K562 (cell line): ENCODE data around the gene MFSD12. TPM values are rescaled to one million over a fixed set of nuclear protein-coding genes. Genes with fewer than 3 reads are reported as not detected.

Experiments used
- ATF1 ChIP-seq, 2 experiments: fragments of 450-650 bp in 1 of 2; IDR thresholded peaks; 2 replicates each; pipeline ENCODE4 v1.6.1; 2016; ENCODE audit warnings: missing compliant biosample characterization in 1 of 2, missing genetic modification characterization in 1 of 2
- BCL6 ChIP-seq: fragments of 250-450 bp; sonication (Bioruptor Pico); IDR thresholded peaks from 2 replicates; pipeline ENCODE4 v1.4.0; 2020
- FOXK1 ChIP-seq: sonication (generic); formaldehyde crosslinking; IDR thresholded peaks from 2 replicates; pipeline ENCODE4 v1.8.0; 2022; ENCODE audit warnings: missing genetic modification reagents, mild to moderate bottlenecking, borderline replicate concordance
- GTF2B ChIP-seq: IDR thresholded peaks from 2 replicates; pipeline ENCODE4 v1.6.1; 2011; ENCODE audit not compliant: insufficient read length; ENCODE audit errors: extremely low read depth
- HOMEZ ChIP-seq: fragments of 250-450 bp; sonication (Bioruptor Pico); IDR thresholded peaks from 2 replicates; pipeline ENCODE4 v1.4.0; 2020; ENCODE audit warnings: mild to moderate bottlenecking, moderate library complexity
- IRF1 ChIP-seq: sonication (generic); formaldehyde crosslinking; IDR thresholded peaks from 2 replicates; pipeline ENCODE4 v1.8.0; 2022; ENCODE audit warnings: missing genetic modification reagents, mild to moderate bottlenecking, borderline replicate concordance
- IRF2 ChIP-seq: sonication (generic); formaldehyde crosslinking; IDR thresholded peaks from 2 replicates; pipeline ENCODE4 v1.8.1; 2022; ENCODE audit warnings: mild to moderate bottlenecking, missing genetic modification reagents
- MCM7 ChIP-seq, 2 experiments: fragments of 450-650 bp; IDR thresholded peaks; 2 replicates each; pipeline ENCODE4 v1.6.1; 2016 to 2018
- NR4A1 ChIP-seq, 2 experiments: fragments of 250-450 bp in 1 of 2; fragments of 450-650 bp in 1 of 2; sonication (Bioruptor Pico) in 1 of 2; IDR thresholded peaks; 2 replicates each; pipeline versions ENCODE4 v1.4.0 to v1.6.1; 2016 to 2020; ENCODE audit warnings: mild to moderate bottlenecking in 2 of 2, missing compliant biosample characterization in 1 of 2, missing genetic modification characterization in 1 of 2, moderate library complexity in 1 of 2
- RBFOX2 ChIP-seq: fragments of 200-400 bp; formaldehyde crosslinking; IDR thresholded peaks from 2 replicates; pipeline ENCODE4 v1.6.1; 2017; ENCODE audit warnings: low read depth, mild to moderate bottlenecking, low read length, moderate library complexity
- RNF219 ChIP-seq: fragments of 250-450 bp; sonication (Bioruptor Pico); IDR thresholded peaks from 2 replicates; pipeline ENCODE4 v1.5.0; 2022; ENCODE audit warnings: mild to moderate bottlenecking
- SRSF1 ChIP-seq: fragments of 200-400 bp; formaldehyde crosslinking; IDR thresholded peaks from 2 replicates; pipeline ENCODE4 v1.6.1; 2017; ENCODE audit warnings: mild to moderate bottlenecking, low read depth, low read length, moderate library complexity
- TAF15 ChIP-seq: fragments of 200-400 bp; formaldehyde crosslinking; IDR thresholded peaks from 2 replicates; pipeline ENCODE4 v1.6.1; 2017; ENCODE audit warnings: mild to moderate bottlenecking, low read depth, low read length, moderate library complexity
- TARDBP ChIP-seq: fragments of 450-650 bp; IDR thresholded peaks from 2 replicates; pipeline ENCODE4 v1.6.1; 2016
- TBP ChIP-seq: optimal IDR thresholded peaks from 2 replicates; pipeline ENCODE3; 2011; ENCODE audit warnings: low read depth, low read length, improper control_type of control experiment
- TEAD2 ChIP-seq: fragments of 450-650 bp; IDR thresholded peaks from 2 replicates; pipeline ENCODE4 v1.6.1; 2016; ENCODE audit warnings: missing genetic modification characterization, control low read depth, missing compliant biosample characterization
- ZBED1 ChIP-seq: IDR thresholded peaks from 2 replicates; pipeline ENCODE4 v1.6.1; 2014
- ZBTB43 ChIP-seq: sonication (generic); formaldehyde crosslinking; IDR thresholded peaks from 2 replicates; pipeline ENCODE4 v1.8.0; 2023; ENCODE audit warnings: mild to moderate bottlenecking, missing genetic modification reagents
- ZNF384 ChIP-seq: IDR thresholded peaks from 2 replicates; pipeline ENCODE4 v1.6.1; 2012; ENCODE audit warnings: low read depth, low read length, improper control_type of control experiment
- ZNF696 ChIP-seq: fragments of 250-450 bp; sonication (Bioruptor Pico); conservative IDR thresholded peaks from 2 replicates; pipeline ENCODE4 v1.4.0; 2020; ENCODE audit warnings: mild to moderate bottlenecking, moderate library complexity
- polyA plus RNA-seq, 8 experiments: library from polyadenylated mRNA; depleted of rRNA in 4 of 8; stranded (reverse) in 5 of 8; unstranded in 3 of 8; fragments of >200 nt; fragmentation: Nextera tagmentation in 2 of 8; fragmentation: Illumina TruSeq in 1 of 8; extraction: Ambion mirVana in 2 of 8; extraction: Trizol in 1 of 8; gene quantifications; 2 replicates each; pipeline versions ENCODE4 v1.2.1 to v1.2.3, GENCODE V29; 2011 to 2014; ENCODE audit warnings: inconsistent platforms in 1 of 8, missing spikeins in 1 of 8
- total RNA-seq, 7 experiments: library from RNA; depleted of rRNA in 6 of 7; stranded (reverse); fragments of >200 nt in 6 of 7; fragmentation: Illumina TruSeq in 2 of 7; extraction: Trizol in 2 of 7; gene quantifications; 2 replicates each; pipeline versions ENCODE4 v1.2.1 to v1.2.3, GENCODE V29; 2011 to 2021; ENCODE audit warnings: low replicate concordance in 1 of 7

Gene MFSD12
- total and polyA plus RNA-seq, 9 of the 15 experiments (the other 6 are each of a cell fraction or from before 2014, with no cell fraction given): 0.69 to 112 (median 31.8) TPM

GRCh38 chr19:3520166-3521103 is 37.0 kb downstream of the MFSD12 start (continued):
- no peak for TF ChIP-seq TEAD2 (tag)
- peak; percentile 67; the same call in 1 of the 2 replicates for TF ChIP-seq FOXK1 (CRISPR knock-in tag)
- peak; percentile 94 for TF ChIP-seq ZBTB43
- TF ChIP-seq BCL6 (CRISPR knock-in tag): no peak
- TF ChIP-seq NR4A1 (CRISPR knock-in tag; IDR thresholded peaks at IDR 0.05): no peak
- TF ChIP-seq NR4A1 (tag; IDR thresholded peaks at IDR 0.05): 0 out of 2 replicates have a peak, but pooled peaks have one; percentile 68
- TF ChIP-seq MCM7 (IDR thresholded peaks at IDR 0.05): no peak
- TF ChIP-seq SRSF1: no peak
- no peak for TF ChIP-seq TBP
- TF ChIP-seq RBFOX2: peak; percentile 75
- no peak for TF ChIP-seq ZNF696 (CRISPR knock-in tag)
- TF ChIP-seq GTF2B: no peak
- TF ChIP-seq ATF1 (CRISPR knock-in tag; IDR thresholded peaks at IDR 0.05): no peak
- TF ChIP-seq ATF1 (tag; IDR thresholded peaks at IDR 0.05): peak; percentile 86
- no peak for TF ChIP-seq RNF219 (CRISPR knock-in tag)
- no peak for TF ChIP-seq HOMEZ
- TF ChIP-seq ZBED1: no peak
- no peak for TF ChIP-seq IRF2
- TF ChIP-seq ZNF384: 0 out of 2 replicates have a peak, but pooled peaks have one; percentile 21
- TF ChIP-seq IRF1: peak; percentile 92; the same call in 1 of the 2 replicates
- TF ChIP-seq TARDBP: 0 out of 2 replicates have a peak, but pooled peaks have one; percentile 65
- no peak for TF ChIP-seq TAF15
